Endometrium (tissue), 2 donors: ENCODE data around the gene KSR2.
A peak's percentile ranks its signal among the peaks of the same experiment; 100 is the strongest.
"Not testable (repeated sequence)": the region's sequence is repeated elsewhere in the genome, so short reads cannot be mapped to it uniquely, and the experiment has no call there.

Experiments used
- FAIRE-seq: peaks from 2 replicates; lab custom pipeline; 2012; peaks lifted over from hg19 to GRCh38; lab: Jason Lieb, UNC
- donor health status: control.
- donor health status: control.

KSR2 gene

GRCh38 chr12:117968826-117969659 lies at the start of gene KSR2:
Gene KSR2, minus strand, starts transcription at chr12:117968990. Its CDS starts 735 bp downstream, at chr12:117968255.
- no peak for FAIRE-seq

- no peak for FAIRE-seq
Measured at GRCh38 chr12:118017926-118018325, 49.1 kb upstream of the KSR2 start.

- peak; percentile 78 for FAIRE-seq
Measured at GRCh38 chr12:118016424-118017264, 47.9 kb upstream of the KSR2 start, which contains the start of gene RFC5. Gene RFC5, plus strand, starts transcription at chr12:118016703. Its CDS starts 125 bp downstream, at chr12:118016828.

GRCh38 chr12:118015944-118016343 lies 47.2 kb upstream of the KSR2 start:
- FAIRE-seq = no peak

- FAIRE-seq = no peak
Measured at GRCh38 chr12:118015306-118015705, 46.5 kb upstream of the KSR2 start.

- no peak for FAIRE-seq
Measured at GRCh38 chr12:118013283-118013682, 44.5 kb upstream of the KSR2 start.

- no peak for FAIRE-seq
Measured at GRCh38 chr12:118011961-118012360, 43.2 kb upstream of the KSR2 start.

- FAIRE-seq = no peak
Measured at GRCh38 chr12:118011377-118011776, 42.6 kb upstream of the KSR2 start.

- FAIRE-seq = no peak
Measured at GRCh38 chr12:118010903-118011302, 42.1 kb upstream of the KSR2 start.

GRCh38 chr12:117999806-118000205 lies 31.0 kb upstream of the KSR2 start:
- FAIRE-seq = not testable (repeated sequence)

- FAIRE-seq = no peak
Measured at GRCh38 chr12:117998719-117999118, 29.9 kb upstream of the KSR2 start.

GRCh38 chr12:117994551-117995438 lies 26.0 kb upstream of the KSR2 start:
- no peak for FAIRE-seq

GRCh38 chr12:117986705-117987469 lies 18.1 kb upstream of the KSR2 start:
- no peak for FAIRE-seq

- no peak for FAIRE-seq
Measured at GRCh38 chr12:117985182-117985581, 16.4 kb upstream of the KSR2 start.

GRCh38 chr12:117981267-117981666 lies 12.5 kb upstream of the KSR2 start:
- no peak for FAIRE-seq

- FAIRE-seq = no peak
Measured at GRCh38 chr12:117980616-117981015, 11.8 kb upstream of the KSR2 start.

- FAIRE-seq = no peak
Measured at GRCh38 chr12:117977373-117977772, 8.6 kb upstream of the KSR2 start.

- FAIRE-seq = no peak
Measured at GRCh38 chr12:117975006-117975405, 6.2 kb upstream of the KSR2 start.

GRCh38 chr12:117972301-117972700 lies 3.5 kb upstream of the KSR2 start:
- FAIRE-seq = no peak

GRCh38 chr12:117970334-117970733 lies 1.5 kb upstream of the KSR2 start:
- FAIRE-seq = no peak

- no peak for FAIRE-seq
Measured at GRCh38 chr12:117968151-117968789, 520 bp downstream of the KSR2 start.
